ENCODE results near the gene VWA5B2. TPM values are rescaled to one million over a fixed set of nuclear protein-coding genes. Genes with fewer than 3 reads are reported as not detected.

The VWA5B2 gene
- total RNA-seq, 2 donors from 2014 or later: 2.2 to 3.3 TPM

Small RNAs within 50 kb of the gene (microRNA-seq; reads per million reads assigned to microRNA genes)
- 5.4 to 8.0 reads per million in 2 donors for gene MIR1224

Other genes starting within 250 kb of the VWA5B2 start
- 10 to 100 TPM; 46.6 to 47.6 TPM for gene ABCC5, start 211.7 kb upstream of the VWA5B2 start, total RNA-seq
- gene HTR3D, start 197.8 kb upstream of the VWA5B2 start, total RNA-seq: not detected
- gene HTR3C, start 176.5 kb upstream of the VWA5B2 start, total RNA-seq: not detected
- gene HTR3E, start 132.5 kb upstream of the VWA5B2 start, total RNA-seq: under 1 TPM; 0.50 to 0.70 TPM
- gene EIF2B5, start 94.2 kb upstream of the VWA5B2 start, total RNA-seq: 10 to 100 TPM; 32.6 to 40.8 TPM
- gene DVL3, start 74.2 kb upstream of the VWA5B2 start, total RNA-seq: 10 to 100 TPM; 63.2 to 66.3 TPM
- 100 to 1,000 TPM; 211 to 219 TPM for gene AP2M1, start 54.7 kb upstream of the VWA5B2 start, total RNA-seq
- gene ABCF3, start 43.4 kb upstream of the VWA5B2 start, total RNA-seq: 10 to 100 TPM; 56.1 to 69.2 TPM
- gene ALG3, start 19.4 kb downstream of the VWA5B2 start, total RNA-seq: 10 to 100 TPM; 25.0 to 40.3 TPM
- gene EEF1AKMT4, start 20.1 kb downstream of the VWA5B2 start, total RNA-seq: 1 to 10 TPM; 3.5 to 5.3 TPM
- gene CAMK2N2, start 32.0 kb downstream of the VWA5B2 start, total RNA-seq: under 1 TPM in 1 of 2 donors, not detected in 1; 0.39 TPM
- under 1 TPM; 0.20 to 0.24 TPM for gene ECE2, start 46.4 kb downstream of the VWA5B2 start, total RNA-seq
- 100 to 1,000 TPM; 174 to 187 TPM for gene PSMD2, start 69.7 kb downstream of the VWA5B2 start, total RNA-seq
- 100 to 1,000 TPM; 245 to 322 TPM for gene EIF4G1, start 85.0 kb downstream of the VWA5B2 start, total RNA-seq
- 10 to 100 TPM; 16.2 to 20.9 TPM for gene FAM131A, start 108.0 kb downstream of the VWA5B2 start, total RNA-seq
- 10 to 100 TPM; 73.2 to 89.9 TPM for gene CLCN2, start 132.0 kb downstream of the VWA5B2 start, total RNA-seq
- 10 to 100 TPM; 96.7 to 96.8 TPM for gene POLR2H, start 132.1 kb downstream of the VWA5B2 start, total RNA-seq
- not detected for gene THPO, start 148.6 kb downstream of the VWA5B2 start, total RNA-seq
- gene CHRD, start 150.5 kb downstream of the VWA5B2 start, total RNA-seq: 1 to 10 TPM; 2.1 to 2.6 TPM